Activated B cell treated with CpG ODN at 0.5 μM for 24 hours (primary cell): ENCODE measurements around the gene NDNF. TPM values are rescaled to one million over a fixed set of nuclear protein-coding genes. Genes with fewer than 3 reads are reported as not detected.

Experiments
- ATAC-seq: fragments of 200-7000 bp; cut with Tn5 transposase; one replicate; pipeline ENCODE4 v1.10.0; 2021; ENCODE audit warnings: low read depth, mild to moderate bottlenecking, moderate library complexity
- CTCF ChIA-PET: fragments of 350-600 bp; sonication (Branson Sonifier 250); formaldehyde crosslinking; loops from one replicate; lab custom pipeline; 2021; ENCODE audit warnings: antibody characterized with exemption; lab: Charles Lee
- POLR2A ChIA-PET: fragments of 350-600 bp; sonication (Branson Sonifier 250); formaldehyde crosslinking; loops from one replicate; lab custom pipeline; 2021; ENCODE audit warnings: antibody characterized with exemption; lab: Charles Lee
- DNase-seq: peaks from one replicate; pipeline ENCODE4 v3.0.0; 2022
- H3K27ac Mint-ChIP-seq: one replicate; pipeline ENCODE4 v1.8.0; 2020; ENCODE audit warnings: mixed read lengths
- H3K27me3 Mint-ChIP-seq: one replicate; pipeline ENCODE4 v1.8.0; 2021; ENCODE audit warnings: mixed read lengths
- H3K36me3 Mint-ChIP-seq: one replicate; pipeline ENCODE4 v1.8.0; 2021; ENCODE audit warnings: low read depth, mixed read lengths
- H3K4me1 Mint-ChIP-seq: one replicate; pipeline ENCODE4 v1.8.0; 2021; ENCODE audit warnings: mixed read lengths
- H3K4me3 Mint-ChIP-seq: one replicate; pipeline ENCODE4 v1.8.0; 2020; ENCODE audit warnings: mild to moderate bottlenecking, mixed read lengths
- H3K9me3 Mint-ChIP-seq: one replicate; pipeline ENCODE4 v1.8.0; 2020; ENCODE audit warnings: mixed read lengths
- intact Hi-C: fragments of 100-400 bp; cut with micrococcal nuclease; formaldehyde crosslinking; loops from one replicate; pipeline ENCODE4 v1.15.1; 2024
- total RNA-seq: library from RNA; stranded (reverse); gene quantifications from 2 replicates; pipeline ENCODE4 v1.2.3, GENCODE V29; 2022
- TF ChIP-seq, protein P1 (sequence below): fragments of 200-600 bp; IDR thresholded peaks from one replicate; pipeline ENCODE4 v1.8.0; 2022; ENCODE audit warnings: antibody characterized with exemption, mild to moderate bottlenecking

Gene NDNF
- total RNA-seq, 1 donor from 2014 or later: not detected

DNA sequence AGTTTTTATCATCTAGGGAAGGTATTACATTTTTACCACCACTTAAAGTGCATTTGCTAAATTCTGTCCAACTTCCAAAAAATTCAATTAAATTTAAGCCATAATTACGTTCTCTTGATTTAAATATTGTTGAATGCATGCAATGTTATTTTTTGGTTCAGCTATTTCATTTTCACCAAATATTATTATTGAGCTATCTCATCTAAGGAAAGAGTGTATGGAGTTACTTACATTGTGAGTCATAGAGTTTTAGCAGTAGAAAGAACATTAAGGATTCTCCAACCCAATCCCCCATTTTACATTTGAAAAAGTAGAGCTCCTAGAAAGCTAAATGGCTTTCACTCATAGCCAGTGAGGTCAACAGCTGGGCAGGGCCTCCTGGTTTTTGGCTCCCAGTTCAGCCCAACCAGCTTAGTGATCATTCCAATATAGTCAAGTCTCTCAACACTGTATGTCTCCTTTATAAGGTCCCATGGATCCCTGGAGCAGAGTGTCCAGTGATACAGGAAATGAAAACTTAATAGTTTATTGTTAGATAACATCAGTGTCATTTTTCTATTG lies 60.5 kb downstream of the NDNF start:
- ChIA-PET CTCF (no interaction called here), POLR2A (no interaction called here)
- intact Hi-C loops: no loop called here
- Mint-ChIP-seq H3K9me3 (no peaks in the 10 kb centered on the region), H3K36me3 (no peaks in the 10 kb centered on the region), H3K27me3 (no peaks in the 10 kb centered on the region), H3K4me1 (no peaks in the 10 kb centered on the region), H3K4me3 (no peak overlapping the region), H3K27ac (no peak overlapping the region)
- no peak for ATAC-seq
- DNase-seq: no peak
- TF ChIP-seq, protein P1, sequence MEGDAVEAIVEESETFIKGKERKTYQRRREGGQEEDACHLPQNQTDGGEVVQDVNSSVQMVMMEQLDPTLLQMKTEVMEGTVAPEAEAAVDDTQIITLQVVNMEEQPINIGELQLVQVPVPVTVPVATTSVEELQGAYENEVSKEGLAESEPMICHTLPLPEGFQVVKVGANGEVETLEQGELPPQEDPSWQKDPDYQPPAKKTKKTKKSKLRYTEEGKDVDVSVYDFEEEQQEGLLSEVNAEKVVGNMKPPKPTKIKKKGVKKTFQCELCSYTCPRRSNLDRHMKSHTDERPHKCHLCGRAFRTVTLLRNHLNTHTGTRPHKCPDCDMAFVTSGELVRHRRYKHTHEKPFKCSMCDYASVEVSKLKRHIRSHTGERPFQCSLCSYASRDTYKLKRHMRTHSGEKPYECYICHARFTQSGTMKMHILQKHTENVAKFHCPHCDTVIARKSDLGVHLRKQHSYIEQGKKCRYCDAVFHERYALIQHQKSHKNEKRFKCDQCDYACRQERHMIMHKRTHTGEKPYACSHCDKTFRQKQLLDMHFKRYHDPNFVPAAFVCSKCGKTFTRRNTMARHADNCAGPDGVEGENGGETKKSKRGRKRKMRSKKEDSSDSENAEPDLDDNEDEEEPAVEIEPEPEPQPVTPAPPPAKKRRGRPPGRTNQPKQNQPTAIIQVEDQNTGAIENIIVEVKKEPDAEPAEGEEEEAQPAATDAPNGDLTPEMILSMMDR: no peak

DNA sequence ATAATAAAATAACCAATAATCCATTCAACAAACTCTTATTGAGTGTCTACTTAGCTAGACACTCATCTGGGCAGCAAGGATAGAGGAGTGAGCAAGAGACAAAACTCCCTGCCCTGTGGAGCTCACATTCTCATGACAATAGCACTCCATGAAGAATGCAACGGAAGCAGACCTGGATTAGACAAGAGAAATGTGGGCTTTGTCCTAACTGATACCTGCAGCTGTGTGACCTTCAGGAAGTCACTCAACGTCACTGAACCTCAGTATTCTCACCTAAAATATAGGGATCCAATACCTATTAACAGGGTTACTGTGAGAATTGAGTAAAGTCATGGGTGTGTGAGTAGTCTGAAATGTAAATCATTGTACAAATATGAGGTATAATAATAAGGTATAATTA lies 61.2 kb downstream of the NDNF start:
- ChIA-PET CTCF (no interaction called here), POLR2A (no interaction called here)
- no peaks in the 10 kb centered on the region for H3K36me3 Mint-ChIP-seq
- ATAC-seq: no peak
- H3K4me1 Mint-ChIP-seq: no peaks in the 10 kb centered on the region
- DNase-seq: no peak
- TF ChIP-seq, protein P1: no peak
- H3K9me3 Mint-ChIP-seq: no peaks in the 10 kb centered on the region
- intact Hi-C loops: no loop called here
- H3K4me3 Mint-ChIP-seq: no peak overlapping the region
- no peak overlapping the region for H3K27ac Mint-ChIP-seq
- H3K27me3 Mint-ChIP-seq: no peaks in the 10 kb centered on the region

DNA sequence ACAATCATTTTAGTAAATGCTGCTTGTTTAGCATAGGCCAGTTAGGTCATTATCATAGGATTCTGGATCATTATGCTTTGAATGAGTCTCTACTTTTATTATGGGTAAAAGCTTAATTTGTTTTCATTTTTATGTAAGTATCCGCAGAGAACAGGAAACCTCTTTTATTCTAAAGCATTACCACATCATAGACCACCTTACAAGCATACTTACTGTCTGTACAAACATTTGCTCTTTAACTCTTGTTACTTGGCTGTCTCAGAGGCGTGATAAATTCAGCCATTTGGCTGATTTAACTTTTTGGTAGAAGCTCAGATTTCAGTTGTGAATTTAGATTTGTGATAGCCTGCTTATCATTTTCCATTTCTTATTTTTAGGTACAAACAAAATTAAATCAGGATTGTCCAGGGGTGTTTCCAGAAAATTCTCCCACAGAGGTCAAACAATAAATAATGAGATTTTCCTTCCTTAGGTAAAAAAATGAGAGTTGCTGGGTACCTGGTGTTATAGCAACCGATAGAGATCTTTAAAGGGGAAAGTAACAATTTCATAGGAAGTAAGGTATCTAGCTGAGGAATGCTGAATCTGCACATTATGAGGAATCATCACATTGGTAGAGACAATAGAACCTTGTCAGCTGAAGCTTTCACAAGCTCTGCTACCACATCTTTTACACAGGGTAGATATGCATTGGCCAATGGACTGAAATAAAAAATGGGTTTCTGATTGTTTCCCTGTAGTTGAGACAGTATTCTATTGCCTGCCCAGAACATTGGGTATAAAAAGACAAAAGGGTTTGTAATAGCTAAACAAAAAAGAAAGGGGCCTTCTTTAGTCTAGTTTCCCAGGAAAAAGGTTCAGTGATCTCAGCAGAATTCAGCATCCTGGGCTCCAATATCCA lies 62.5 kb downstream of the NDNF start:
- no peak overlapping the region for H3K27ac Mint-ChIP-seq
- POLR2A ChIA-PET: no interaction called here
- H3K4me3 Mint-ChIP-seq: no peak overlapping the region
- no peak for DNase-seq
- TF ChIP-seq, protein P1: no peak
- no peaks in the 10 kb centered on the region for H3K27me3 Mint-ChIP-seq
- CTCF ChIA-PET: no interaction called here
- no peaks in the 10 kb centered on the region for H3K9me3 Mint-ChIP-seq
- intact Hi-C loops: no loop called here
- H3K36me3 Mint-ChIP-seq: no peaks in the 10 kb centered on the region
- ATAC-seq: no peak
- H3K4me1 Mint-ChIP-seq: no peaks in the 10 kb centered on the region

DNA sequence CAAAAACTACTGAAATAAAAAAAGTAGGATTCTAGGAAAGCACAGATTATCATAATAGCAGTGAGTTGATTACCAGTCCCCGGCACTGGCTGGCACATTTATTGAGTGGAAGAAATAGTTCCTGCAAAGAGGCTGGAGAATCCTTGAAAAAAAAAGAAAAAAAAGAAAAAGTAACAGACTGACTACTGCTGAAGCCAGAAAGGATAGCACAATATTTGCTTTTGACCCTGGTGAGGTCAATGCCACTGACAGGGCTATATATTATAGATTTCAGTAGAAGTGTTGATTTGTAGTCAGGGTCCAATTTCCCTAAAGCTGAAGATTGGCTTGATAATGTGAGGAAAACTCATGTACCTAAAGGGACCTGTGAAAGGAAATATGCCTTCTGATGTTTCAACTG lies 64.7 kb downstream of the NDNF start:
- Mint-ChIP-seq H3K4me3 (no peak overlapping the region), H3K36me3 (no peaks in the 10 kb centered on the region), H3K27me3 (no peaks in the 10 kb centered on the region), H3K27ac (no peak overlapping the region), H3K9me3 (peaks cover 2% of the 10 kb centered on the region), H3K4me1 (no peaks in the 10 kb centered on the region)
- POLR2A ChIA-PET: no interaction called here
- TF ChIP-seq, protein P1: no peak
- intact Hi-C loops: no loop called here
- no peak for ATAC-seq
- no peak for DNase-seq
- CTCF ChIA-PET: no interaction called here

DNA sequence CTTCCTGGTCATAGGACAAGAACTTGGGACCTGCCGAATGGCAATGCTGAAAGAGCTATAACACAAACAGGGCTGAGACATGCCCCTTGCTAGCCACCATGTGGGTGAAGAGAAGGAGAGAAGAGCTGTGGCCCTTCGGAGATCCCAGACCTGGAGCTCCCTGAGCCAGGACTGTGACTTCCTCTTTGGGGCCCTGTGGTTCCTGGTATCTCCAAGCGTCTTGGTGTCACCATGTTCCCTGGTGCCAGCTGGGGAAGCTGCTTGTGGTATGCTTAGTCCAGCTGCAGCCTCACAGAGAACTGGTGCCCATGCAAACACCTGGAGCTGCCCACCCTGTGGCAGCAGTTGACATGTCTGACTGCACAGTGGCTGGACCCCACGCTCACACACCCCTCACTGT lies 68.5 kb downstream of the NDNF start:
- Mint-ChIP-seq H3K36me3 (no peaks in the 10 kb centered on the region), H3K4me3 (no peak overlapping the region), H3K27ac (no peak overlapping the region), H3K27me3 (no peaks in the 10 kb centered on the region), H3K9me3 (peaks cover 5% of the 10 kb centered on the region), H3K4me1 (no peaks in the 10 kb centered on the region)
- TF ChIP-seq, protein P1: no peak
- intact Hi-C loops: no loop called here
- ChIA-PET CTCF (no interaction called here), POLR2A (no interaction called here)
- no peak for DNase-seq
- no peak for ATAC-seq
